C4-2B (cell line): ENCODE data around the gene ADAMTS13.

ENCODE experiments used
- H3K27ac ChIP-seq: fragments of 450-650 bp; 2 replicates; pipeline ENCODE4 v1.5.1; 2017
- CTCF ChIP-seq: fragments of 450-650 bp; conservative IDR thresholded peaks from 2 replicates; pipeline ENCODE4 v1.5.1; 2017; ENCODE audit warnings: mild to moderate bottlenecking
- ZFX ChIP-seq: fragments of 450-650 bp; IDR thresholded peaks from 2 replicates; pipeline ENCODE4 v1.6.1; 2017

Gene ADAMTS13

GRCh38 chr9:133499892-133500270 is 77.7 kb downstream of the ADAMTS13 start:
- TF ChIP-seq ZFX: no peak
- TF ChIP-seq CTCF: no peak
- H3K27ac ChIP-seq: no peak overlapping the region

GRCh38 chr9:133502112-133502511 is 79.9 kb downstream of the ADAMTS13 start:
- H3K27ac ChIP-seq: no peak overlapping the region
- TF ChIP-seq CTCF (no peak), ZFX (no peak)

GRCh38 chr9:133505186-133505830 is 83.1 kb downstream of the ADAMTS13 start:
- TF ChIP-seq CTCF: no peak
- TF ChIP-seq ZFX: no peak

GRCh38 chr9:133505901-133506652 is 83.9 kb downstream of the ADAMTS13 start:
- no peak for TF ChIP-seq CTCF
- no peak for TF ChIP-seq ZFX
- no peak overlapping the region for H3K27ac ChIP-seq

More at GRCh38 chr9:133505186-133505830, 83.1 kb downstream of the ADAMTS13 start:
- no peak overlapping the region for H3K27ac ChIP-seq

- no peak overlapping the region for H3K27ac ChIP-seq
- TF ChIP-seq CTCF (no peak), ZFX (no peak)
Measured at GRCh38 chr9:133506653-133507038, 84.5 kb downstream of the ADAMTS13 start.

- TF ChIP-seq CTCF (no peak), ZFX (no peak)
- no peak overlapping the region for H3K27ac ChIP-seq
Measured at GRCh38 chr9:133507246-133507965, 85.2 kb downstream of the ADAMTS13 start.

- TF ChIP-seq CTCF (no peak), ZFX (no peak)
- H3K27ac ChIP-seq: no peak overlapping the region
Measured at GRCh38 chr9:133508046-133508445, 85.9 kb downstream of the ADAMTS13 start.
